PFSK-1 (cell line): ENCODE measurements around the gene MED8.

Source experiments
- POLR2AphosphoS5 ChIP-seq: IDR thresholded peaks from 2 replicates; pipeline ENCODE4 v1.6.1; 2012; ENCODE audit warnings: low read depth, mild to moderate bottlenecking, control low read depth, low read length, moderate library complexity
- REST ChIP-seq, 2 experiments: IDR thresholded peaks; 2 replicates each; pipeline versions ENCODE4 v1.6.1 to v1.8.0; 2011 to 2012; ENCODE audit warnings: low read depth in 2 of 2, low read length in 2 of 2, control low read depth in 1 of 2, inconsistent platforms in 1 of 2, mild to moderate bottlenecking in 1 of 2, moderate library complexity in 1 of 2; ENCODE audit not compliant: insufficient read depth in 1 of 2
- TAF1 ChIP-seq: IDR thresholded peaks from 2 replicates; pipeline ENCODE4 v1.6.1; 2012; ENCODE audit warnings: low read length, control low read depth, borderline replicate concordance; ENCODE audit not compliant: insufficient read depth

DNA sequence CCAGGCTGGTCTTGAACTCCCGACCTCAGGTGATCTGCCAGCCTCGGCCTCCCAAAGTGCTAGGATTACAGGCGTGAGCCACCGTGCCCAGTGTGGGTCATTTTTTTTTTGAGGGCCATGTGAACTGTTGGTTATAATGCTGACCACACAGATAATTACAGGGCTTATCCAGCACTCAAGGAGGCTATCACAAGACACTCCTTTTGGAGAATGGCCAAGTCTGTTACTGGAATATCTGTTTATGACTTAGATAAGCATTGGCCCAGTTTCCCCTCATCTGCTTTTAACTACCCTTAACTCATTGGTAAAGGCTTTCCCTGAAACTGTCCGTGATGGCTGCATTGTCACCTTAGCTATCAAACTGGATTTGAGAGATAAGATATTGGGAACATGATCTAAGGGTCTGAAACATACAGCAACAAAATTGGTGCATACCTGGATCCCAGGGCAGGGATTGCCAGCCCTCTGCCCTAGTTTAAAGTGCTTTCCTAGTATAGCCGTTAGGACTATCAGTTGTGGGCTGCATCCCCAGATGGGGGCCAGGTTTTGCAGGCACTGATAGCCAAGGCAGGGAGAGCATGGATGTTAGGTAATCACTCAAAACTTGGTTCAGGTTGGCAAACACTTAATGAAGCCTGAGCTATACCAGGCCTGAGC lies 15.7 kb upstream of the MED8 start:
- no peak for TF ChIP-seq REST (IDR thresholded peaks at IDR 0.05; ENCODE audit: insufficient read depth in 1 of 2, low read depth in 2 of 2, low read length in 2 of 2)
- no peak for TF ChIP-seq TAF1
- no peak for TF ChIP-seq POLR2AphosphoS5
